Measurements from ENCODE around the gene NDUFS8. TPM values are rescaled to one million over a fixed set of nuclear protein-coding genes. Genes with fewer than 3 reads are reported as not detected.
A peak's percentile ranks its signal among the peaks of the same experiment; 100 is the strongest.

Gene NDUFS8
- total and polyA plus RNA-seq, 12 donors = 330 to 774 (median 430) TPM

DNA sequence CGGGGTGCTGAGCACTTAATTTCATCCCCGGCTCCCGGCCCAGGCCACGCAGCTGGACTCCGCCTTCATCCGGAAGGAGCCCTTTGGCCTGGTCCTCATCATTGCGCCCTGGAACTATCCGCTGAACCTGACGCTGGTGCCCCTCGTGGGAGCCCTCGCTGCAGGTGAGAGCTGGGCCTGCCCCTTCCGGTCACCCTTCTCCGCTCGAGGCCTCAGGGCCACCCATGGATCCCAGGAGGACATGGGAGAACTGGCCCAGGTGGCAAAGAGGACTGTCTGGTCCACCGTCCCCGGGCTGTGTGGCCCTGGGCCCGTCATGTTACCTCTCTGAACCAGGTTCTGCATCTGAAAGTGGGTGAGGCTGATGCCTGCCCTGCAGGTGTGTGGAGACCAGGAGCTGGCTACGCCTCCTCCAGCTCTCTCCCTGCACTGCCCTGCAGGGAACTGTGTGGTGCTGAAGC is 11.7 kb upstream of the NDUFS8 start:
- intact Hi-C loops (cut with DNase I) = loop anchor here in 2 of 10 donors (5.0 to 10.0 kb wide), 2 partner anchors 186 to 1724 kb away; no protein-coding TSS in a partner anchor
- WGBS, 2 donors = 91 to 93% methylated on average over 18 of the region's 18 CpGs
- ATAC-seq (no peak), DNase-seq (no peak)
- peaks cover 0 to 17% (median 5%) of the 10 kb centered on the region in 9 donors for H3K4me1 ChIP-seq
- TF ChIP-seq, protein P1, sequence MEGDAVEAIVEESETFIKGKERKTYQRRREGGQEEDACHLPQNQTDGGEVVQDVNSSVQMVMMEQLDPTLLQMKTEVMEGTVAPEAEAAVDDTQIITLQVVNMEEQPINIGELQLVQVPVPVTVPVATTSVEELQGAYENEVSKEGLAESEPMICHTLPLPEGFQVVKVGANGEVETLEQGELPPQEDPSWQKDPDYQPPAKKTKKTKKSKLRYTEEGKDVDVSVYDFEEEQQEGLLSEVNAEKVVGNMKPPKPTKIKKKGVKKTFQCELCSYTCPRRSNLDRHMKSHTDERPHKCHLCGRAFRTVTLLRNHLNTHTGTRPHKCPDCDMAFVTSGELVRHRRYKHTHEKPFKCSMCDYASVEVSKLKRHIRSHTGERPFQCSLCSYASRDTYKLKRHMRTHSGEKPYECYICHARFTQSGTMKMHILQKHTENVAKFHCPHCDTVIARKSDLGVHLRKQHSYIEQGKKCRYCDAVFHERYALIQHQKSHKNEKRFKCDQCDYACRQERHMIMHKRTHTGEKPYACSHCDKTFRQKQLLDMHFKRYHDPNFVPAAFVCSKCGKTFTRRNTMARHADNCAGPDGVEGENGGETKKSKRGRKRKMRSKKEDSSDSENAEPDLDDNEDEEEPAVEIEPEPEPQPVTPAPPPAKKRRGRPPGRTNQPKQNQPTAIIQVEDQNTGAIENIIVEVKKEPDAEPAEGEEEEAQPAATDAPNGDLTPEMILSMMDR (IDR thresholded peaks at IDR 0.05) = no peak
- H3K4me3 ChIP-seq = no peak overlapping the region
- H3K27ac ChIP-seq = no peak overlapping the region
- no peaks in the 10 kb centered on the region for H3K9me3 ChIP-seq
- H3K27me3 ChIP-seq = no peaks in the 10 kb centered on the region
- H3K36me3 ChIP-seq = peaks cover 0 to 30% (median 0%) of the 10 kb centered on the region in 9 donors

DNA sequence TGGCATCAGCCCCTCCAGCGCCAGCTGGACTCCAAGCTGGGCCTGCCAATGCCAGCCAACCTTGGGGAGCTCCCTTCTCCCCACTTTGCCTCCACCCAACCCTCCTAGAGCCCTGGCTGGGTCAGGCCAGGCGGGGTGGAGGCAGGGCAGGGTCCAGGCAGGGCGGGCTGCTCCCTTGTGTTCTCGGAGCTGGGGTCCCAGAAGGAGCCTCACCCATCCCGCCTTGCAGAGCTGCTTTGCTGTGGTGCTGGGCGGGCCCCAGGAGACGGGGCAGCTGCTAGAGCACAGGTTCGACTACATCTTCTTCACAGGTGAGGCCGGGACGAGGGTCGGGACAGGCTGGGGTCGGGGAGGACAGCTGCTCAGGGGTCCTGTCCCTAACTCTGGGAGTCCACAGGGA is 11.0 kb upstream of the NDUFS8 start:
- Histone ChIP-seq H3K36me3 (peaks cover 0 to 36% (median 0%) of the 10 kb centered on the region in 9 donors), H3K27me3 (no peaks in the 10 kb centered on the region), H3K4me1 (peaks cover 0 to 10% (median 5%) of the 10 kb centered on the region in 9 donors), H3K27ac (no peak overlapping the region), H3K4me3 (no peak overlapping the region), H3K9me3 (peaks cover 0 to 6% (median 0%) of the 10 kb centered on the region in 11 donors)
- intact Hi-C loops (cut with DNase I) = loop anchor here in 2 of 10 donors (5.0 to 10.0 kb wide), 2 partner anchors 185 to 1723 kb away; no protein-coding TSS in a partner anchor
- DNase-seq = no peak
- TF ChIP-seq, protein P1 (IDR thresholded peaks at IDR 0.05) = no peak
- ATAC-seq = no peak
- 89 to 91% methylated on average over 12 of the region's 12 CpGs for WGBS, 2 donors

DNA sequence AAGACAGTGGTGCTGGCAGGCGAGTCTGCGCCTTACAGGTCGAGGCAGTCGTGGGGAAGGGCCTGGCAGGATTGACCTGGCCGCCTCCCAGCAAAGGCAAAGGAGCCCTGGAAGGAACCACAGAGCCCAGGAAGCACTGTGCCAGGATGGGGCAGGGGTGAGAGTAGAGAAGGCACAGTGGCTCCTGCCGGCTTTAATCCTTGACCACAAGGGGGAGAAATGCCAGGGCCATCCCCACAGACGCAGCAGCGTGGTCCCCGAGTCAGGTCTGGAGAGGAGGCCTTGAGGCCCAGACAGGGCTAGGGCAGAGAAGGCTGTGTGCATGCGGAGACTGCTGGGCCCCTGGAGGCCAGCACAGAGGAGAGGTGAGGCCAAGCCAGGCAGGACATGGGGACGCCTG is 9.9 kb upstream of the NDUFS8 start:
- WGBS, 2 donors = 45 to 56% methylated on average over 11 of the region's 11 CpGs
- DNase-seq (no peak), ATAC-seq (peak in 3 of 8 donors; percentile 4 to 22 (median 18))
- Histone ChIP-seq H3K4me3 (no peak overlapping the region), H3K27me3 (no peaks in the 10 kb centered on the region), H3K27ac (no peak overlapping the region), H3K36me3 (peaks cover 0 to 47% (median 0%) of the 10 kb centered on the region in 9 donors), H3K9me3 (peaks cover 0 to 13% (median 0%) of the 10 kb centered on the region in 11 donors), H3K4me1 (peaks cover 0 to 10% (median 4%) of the 10 kb centered on the region in 9 donors)
- TF ChIP-seq, protein P1 (IDR thresholded peaks at IDR 0.05) = peak in 4 of 9 donors; percentile 15 to 25 (median 22)
- intact Hi-C loops (cut with DNase I) = no loop called here

GRCh38 chr11:68021167-68021787 is 9.2 kb upstream of the NDUFS8 start:
- H3K27ac ChIP-seq = no peak overlapping the region
- TF ChIP-seq, protein P1 (IDR thresholded peaks at IDR 0.05) = peak in 2 of 9 donors; percentile 19 to 33
- 69 to 80% methylated on average over 26 to 27 of the region's 27 CpGs for WGBS, 2 donors
- intact Hi-C loops (cut with DNase I) = no loop called here
- peaks cover 0 to 13% (median 0%) of the 10 kb centered on the region in 11 donors for H3K9me3 ChIP-seq
- ATAC-seq = peak in 4 of 8 donors; percentile 20 to 32 (median 31)
- peaks cover 0 to 10% (median 4%) of the 10 kb centered on the region in 9 donors for H3K4me1 ChIP-seq
- H3K36me3 ChIP-seq = peaks cover 0 to 54% (median 0%) of the 10 kb centered on the region in 9 donors
- no peak for DNase-seq
- H3K4me3 ChIP-seq = no peak overlapping the region
- H3K27me3 ChIP-seq = no peaks in the 10 kb centered on the region

Data from heart right ventricle (tissue), 16 donors.